Measurements from ENCODE around the gene MMP13.

DNA sequence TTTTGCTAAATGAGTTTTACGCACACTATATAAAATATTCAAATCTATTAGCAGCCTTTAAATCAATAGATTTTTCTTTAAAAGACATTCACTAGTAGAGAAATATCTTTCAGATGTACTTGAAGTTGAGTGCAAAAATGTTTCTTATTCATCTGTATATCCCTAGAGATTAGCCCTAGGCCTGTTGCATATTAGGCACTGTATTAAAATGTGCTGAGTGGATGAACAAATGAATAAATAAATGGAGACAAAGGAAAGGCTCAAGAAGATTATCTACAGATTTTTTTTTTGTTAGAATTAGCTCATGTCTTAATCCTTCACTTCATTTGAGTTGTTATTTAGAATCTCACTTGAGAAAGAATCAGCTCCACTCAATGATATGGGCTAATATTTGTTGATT lies 12.0 kb upstream of the MMP13 start:
- TF ChIP-seq, protein P1, sequence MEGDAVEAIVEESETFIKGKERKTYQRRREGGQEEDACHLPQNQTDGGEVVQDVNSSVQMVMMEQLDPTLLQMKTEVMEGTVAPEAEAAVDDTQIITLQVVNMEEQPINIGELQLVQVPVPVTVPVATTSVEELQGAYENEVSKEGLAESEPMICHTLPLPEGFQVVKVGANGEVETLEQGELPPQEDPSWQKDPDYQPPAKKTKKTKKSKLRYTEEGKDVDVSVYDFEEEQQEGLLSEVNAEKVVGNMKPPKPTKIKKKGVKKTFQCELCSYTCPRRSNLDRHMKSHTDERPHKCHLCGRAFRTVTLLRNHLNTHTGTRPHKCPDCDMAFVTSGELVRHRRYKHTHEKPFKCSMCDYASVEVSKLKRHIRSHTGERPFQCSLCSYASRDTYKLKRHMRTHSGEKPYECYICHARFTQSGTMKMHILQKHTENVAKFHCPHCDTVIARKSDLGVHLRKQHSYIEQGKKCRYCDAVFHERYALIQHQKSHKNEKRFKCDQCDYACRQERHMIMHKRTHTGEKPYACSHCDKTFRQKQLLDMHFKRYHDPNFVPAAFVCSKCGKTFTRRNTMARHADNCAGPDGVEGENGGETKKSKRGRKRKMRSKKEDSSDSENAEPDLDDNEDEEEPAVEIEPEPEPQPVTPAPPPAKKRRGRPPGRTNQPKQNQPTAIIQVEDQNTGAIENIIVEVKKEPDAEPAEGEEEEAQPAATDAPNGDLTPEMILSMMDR (IDR thresholded peaks at IDR 0.05): no peak
- no peak for TF ChIP-seq EZH2 (IDR thresholded peaks at IDR 0.05)
